Central memory CD8-positive, alpha-beta T cell (primary cell): ENCODE results near the gene C4orf50.

Source experiments
- ATAC-seq: fragments of 150-1000 bp; cut with Tn5 transposase; replicated peaks from 2 replicates; pipeline ENCODE4 v1.10.0; 2022; ENCODE audit warnings: mild to moderate bottlenecking, moderate FRiP score, moderate number of reproducible peaks; ENCODE audit not compliant: poor library complexity, severe bottlenecking; ENCODE audit errors: extremely low read depth
- DNase-seq, 2 donors: peaks; one replicate each; pipeline ENCODE4 v3.0.0; 2021; ENCODE audit warnings: low spot score in 2 of 2
- H3K27ac Mint-ChIP-seq: one replicate; pipeline ENCODE4 v1.8.0; 2022; ENCODE audit warnings: low read depth, mild to moderate bottlenecking, moderate library complexity, mixed read lengths
- H3K27me3 Mint-ChIP-seq: one replicate; pipeline ENCODE4 v1.8.0; 2022; ENCODE audit warnings: mixed read lengths
- H3K36me3 Mint-ChIP-seq: one replicate; pipeline ENCODE4 v1.8.0; 2022; ENCODE audit warnings: mild to moderate bottlenecking, moderate library complexity, mixed read lengths; ENCODE audit not compliant: insufficient read depth
- H3K4me1 Mint-ChIP-seq: one replicate; pipeline ENCODE4 v1.8.0; 2022; ENCODE audit warnings: mixed read lengths
- H3K4me3 Mint-ChIP-seq: one replicate; pipeline ENCODE4 v1.8.0; 2022; ENCODE audit warnings: mild to moderate bottlenecking, moderate library complexity, mixed read lengths
- H3K9me3 Mint-ChIP-seq: one replicate; pipeline ENCODE4 v1.8.0; 2022; ENCODE audit warnings: mixed read lengths

Gene C4orf50

DNA sequence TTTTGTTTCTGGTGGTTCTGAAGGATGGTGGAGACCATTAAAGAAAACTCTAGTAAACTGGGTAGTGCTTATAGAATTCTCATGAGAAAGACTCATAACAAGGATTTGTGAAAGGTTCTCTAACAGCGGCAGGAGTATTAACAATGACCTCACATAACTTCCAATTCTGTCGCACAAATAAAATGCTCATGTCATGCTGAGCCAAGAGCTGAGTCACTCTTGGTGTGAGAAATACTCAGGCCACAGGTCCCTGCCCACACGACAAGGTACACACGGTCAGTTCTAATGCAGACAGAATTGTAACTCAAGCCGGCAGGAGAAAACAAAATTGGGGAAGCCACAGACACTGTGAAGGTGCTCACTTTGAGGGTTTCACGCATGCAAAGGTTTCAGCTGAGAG is 34.4 kb upstream of the C4orf50 start:
- H3K4me1 Mint-ChIP-seq: no peaks in the 10 kb centered on the region
- peaks cover 24% of the 10 kb centered on the region for H3K36me3 Mint-ChIP-seq
- ATAC-seq (no peak), DNase-seq (no peak)
- no peak overlapping the region for H3K27ac Mint-ChIP-seq
- no peak overlapping the region for H3K4me3 Mint-ChIP-seq
- H3K9me3 Mint-ChIP-seq: no peaks in the 10 kb centered on the region
- H3K27me3 Mint-ChIP-seq: no peaks in the 10 kb centered on the region

DNA sequence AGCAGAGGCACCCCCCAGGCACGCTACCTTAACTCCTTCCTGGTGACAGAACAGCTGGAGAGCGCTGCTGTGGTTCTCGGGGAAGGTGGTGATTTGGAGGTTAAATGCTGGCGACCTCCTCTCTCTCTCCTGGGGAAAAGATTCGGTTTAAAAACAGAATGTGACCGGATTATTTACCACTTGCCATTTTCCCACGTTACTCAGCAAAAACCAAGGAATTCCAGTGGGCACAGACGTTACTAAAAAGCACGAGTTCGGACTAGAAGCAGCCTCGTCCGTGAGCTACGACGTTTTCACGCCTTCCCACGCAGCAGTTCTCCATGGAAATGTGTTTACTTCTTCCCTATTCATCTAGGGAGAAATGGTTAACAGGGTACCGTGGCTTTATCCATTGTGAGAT is 32.3 kb upstream of the C4orf50 start:
- DNase-seq: no peak
- no peaks in the 10 kb centered on the region for H3K9me3 Mint-ChIP-seq
- no peaks in the 10 kb centered on the region for H3K27me3 Mint-ChIP-seq
- H3K4me3 Mint-ChIP-seq: no peak overlapping the region
- peaks cover 25% of the 10 kb centered on the region for H3K36me3 Mint-ChIP-seq
- no peak for ATAC-seq
- no peak overlapping the region for H3K27ac Mint-ChIP-seq
- H3K4me1 Mint-ChIP-seq: no peaks in the 10 kb centered on the region

DNA sequence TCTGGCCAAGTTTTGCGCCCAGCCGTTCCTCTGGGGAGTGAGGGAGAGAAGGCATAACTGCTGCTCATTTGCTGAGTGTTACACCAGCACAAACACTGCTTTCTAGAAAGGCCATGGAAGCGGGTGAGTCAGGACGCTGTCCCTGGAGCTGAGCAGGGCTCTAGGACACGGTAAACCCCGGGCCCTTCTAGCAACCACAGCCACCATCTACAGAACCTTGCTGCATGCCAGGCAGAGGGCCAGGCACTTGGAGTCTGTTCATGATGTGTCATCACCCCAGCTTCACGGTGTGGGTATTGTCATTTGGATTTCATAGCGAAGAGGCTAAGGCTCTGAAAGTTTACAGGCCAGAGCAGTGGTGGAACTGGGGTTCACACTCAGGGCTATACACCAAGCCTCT is 31.8 kb upstream of the C4orf50 start:
- no peak for ATAC-seq
- no peak overlapping the region for H3K4me3 Mint-ChIP-seq
- H3K4me1 Mint-ChIP-seq: peaks cover 4% of the 10 kb centered on the region
- no peaks in the 10 kb centered on the region for H3K27me3 Mint-ChIP-seq
- DNase-seq: no peak
- no peak overlapping the region for H3K27ac Mint-ChIP-seq
- no peaks in the 10 kb centered on the region for H3K9me3 Mint-ChIP-seq
- peaks cover 22% of the 10 kb centered on the region for H3K36me3 Mint-ChIP-seq

DNA sequence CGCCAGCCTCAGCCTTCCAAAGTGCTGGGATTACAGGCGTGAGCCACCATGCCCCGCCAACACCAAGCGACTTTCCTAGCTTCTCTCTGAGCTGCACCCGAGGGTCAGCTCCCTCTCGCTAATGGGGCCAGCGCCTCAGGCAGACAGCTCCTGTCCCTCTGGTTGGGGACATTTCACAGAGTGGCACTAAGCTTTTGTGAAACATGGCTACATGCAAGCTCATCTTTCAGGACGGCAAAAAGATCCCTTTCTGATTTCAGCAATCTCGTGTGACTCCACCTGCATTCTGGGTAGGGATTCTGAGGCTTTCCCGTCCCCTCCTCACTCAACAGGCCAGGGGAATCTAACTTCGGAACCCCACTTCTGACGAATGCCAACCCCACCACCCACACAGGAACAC is 31.0 kb upstream of the C4orf50 start:
- Mint-ChIP-seq H3K27me3 (no peaks in the 10 kb centered on the region), H3K9me3 (no peaks in the 10 kb centered on the region), H3K4me1 (peaks cover 11% of the 10 kb centered on the region), H3K4me3 (no peak overlapping the region), H3K36me3 (peaks cover 22% of the 10 kb centered on the region), H3K27ac (no peak overlapping the region)
- ATAC-seq (no peak), DNase-seq (no peak)

DNA sequence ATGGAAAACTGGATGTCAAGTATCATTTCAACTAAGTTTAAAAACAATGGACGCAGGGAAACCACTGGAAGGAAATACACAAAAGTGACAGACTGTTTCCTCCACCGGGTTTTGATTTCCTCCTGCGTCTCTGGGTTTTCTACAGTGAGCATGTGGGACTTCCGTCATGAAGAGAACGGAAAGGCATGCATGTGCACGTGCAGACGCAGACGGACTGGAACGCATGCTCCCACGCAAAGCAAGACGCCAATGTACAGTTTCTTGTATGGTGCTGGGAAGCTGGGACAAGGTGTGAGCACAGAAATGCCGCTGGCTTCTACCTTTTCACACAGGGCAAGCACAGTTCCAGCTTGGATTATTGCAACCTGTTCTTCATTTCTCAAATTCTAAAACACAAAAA is 30.3 kb upstream of the C4orf50 start:
- no peak for DNase-seq
- ATAC-seq: no peak
- H3K9me3 Mint-ChIP-seq: no peaks in the 10 kb centered on the region
- no peak overlapping the region for H3K4me3 Mint-ChIP-seq
- peaks cover 16% of the 10 kb centered on the region for H3K4me1 Mint-ChIP-seq
- peaks cover 20% of the 10 kb centered on the region for H3K36me3 Mint-ChIP-seq
- H3K27me3 Mint-ChIP-seq: no peaks in the 10 kb centered on the region
- H3K27ac Mint-ChIP-seq: no peak overlapping the region

DNA sequence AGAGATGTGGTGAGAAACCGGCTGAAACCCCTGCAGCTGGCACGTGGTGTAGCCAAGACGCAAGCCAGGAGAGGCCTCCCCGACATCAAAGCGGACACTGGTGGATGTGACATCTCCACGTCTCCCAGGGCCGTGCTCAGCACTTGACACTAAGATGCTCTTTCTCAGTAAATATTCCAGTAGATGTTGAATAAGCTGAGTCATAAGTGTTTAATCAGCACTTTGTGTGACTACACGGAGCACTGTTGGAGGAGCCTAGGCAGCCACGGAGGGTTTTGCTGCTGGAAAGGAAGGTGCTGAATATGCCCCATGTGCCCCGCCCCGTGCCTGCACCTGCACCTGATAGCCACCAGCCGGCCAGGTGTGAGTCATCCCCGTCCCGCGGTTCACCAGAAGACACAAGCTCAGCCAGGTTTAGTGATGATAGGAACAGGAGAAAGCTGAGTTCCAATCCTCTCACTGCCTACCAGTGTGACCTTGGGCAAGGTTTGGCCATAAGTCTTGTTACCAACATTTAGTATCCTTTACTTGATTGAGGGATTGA is 29.0 kb upstream of the C4orf50 start:
- H3K27me3 Mint-ChIP-seq: no peaks in the 10 kb centered on the region
- H3K9me3 Mint-ChIP-seq: no peaks in the 10 kb centered on the region

DNA sequence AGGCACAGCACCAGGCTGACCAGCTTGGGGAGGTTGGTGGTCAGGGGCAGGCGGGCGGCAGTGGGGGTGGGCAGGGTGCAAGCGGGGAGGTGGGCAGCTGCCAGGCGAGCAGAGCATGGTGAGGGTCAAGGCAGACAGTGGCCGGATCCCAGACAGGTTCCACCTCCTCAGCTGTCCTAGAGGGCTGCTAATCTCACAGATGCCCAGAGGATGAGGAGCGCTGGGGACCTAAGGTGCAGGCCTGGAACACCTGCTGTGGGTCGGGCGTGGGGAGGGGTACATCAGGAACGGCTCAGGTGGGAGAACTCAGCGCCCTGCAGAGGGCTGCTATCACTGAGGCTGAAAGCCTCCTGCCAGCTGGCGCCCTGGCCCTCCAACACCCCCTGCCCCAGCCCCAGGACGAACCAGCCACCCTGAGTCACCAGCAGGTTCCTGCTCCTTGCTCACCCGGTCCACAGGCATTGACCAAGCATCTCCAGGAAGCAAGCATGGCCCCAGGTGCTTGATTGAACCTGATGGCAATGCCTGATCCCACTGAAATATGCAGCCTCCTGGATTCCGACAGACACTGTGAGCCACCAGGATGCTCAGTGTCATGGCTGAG is 28.4 kb upstream of the C4orf50 start:
- no peak for DNase-seq
- peaks cover 22% of the 10 kb centered on the region for H3K4me1 Mint-ChIP-seq
- ATAC-seq: no peak
- no peak overlapping the region for H3K27ac Mint-ChIP-seq
- no peaks in the 10 kb centered on the region for H3K27me3 Mint-ChIP-seq
- H3K36me3 Mint-ChIP-seq: peaks cover 14% of the 10 kb centered on the region
- no peaks in the 10 kb centered on the region for H3K9me3 Mint-ChIP-seq
- H3K4me3 Mint-ChIP-seq: no peak overlapping the region

More for the DNA sequence above, 29.0 kb upstream of the C4orf50 start:
- no peak overlapping the region for H3K27ac Mint-ChIP-seq
- DNase-seq: no peak
- peaks cover 14% of the 10 kb centered on the region for H3K36me3 Mint-ChIP-seq
- no peak overlapping the region for H3K4me3 Mint-ChIP-seq
- H3K4me1 Mint-ChIP-seq: peaks cover 19% of the 10 kb centered on the region
- ATAC-seq: no peak

DNA sequence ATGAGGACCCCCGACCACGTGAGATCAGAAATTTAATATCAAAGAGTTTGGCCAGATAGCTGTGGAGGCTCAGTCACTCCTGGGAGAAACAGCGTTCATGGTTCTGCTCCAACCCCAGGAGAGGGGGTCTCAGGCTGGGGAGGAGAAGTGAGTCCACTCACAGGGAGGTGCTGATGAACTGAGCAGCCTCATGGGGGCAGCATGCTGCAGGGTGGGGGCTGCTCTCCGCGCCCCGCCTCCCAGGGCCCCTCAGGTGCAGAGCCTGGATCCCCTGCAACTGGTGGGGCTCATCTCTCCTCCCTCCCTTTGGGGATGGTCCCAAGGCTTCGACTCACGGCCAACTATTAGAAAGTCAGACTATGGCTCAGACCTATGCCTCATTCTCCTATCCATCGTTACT is 26.6 kb upstream of the C4orf50 start:
- Mint-ChIP-seq H3K27ac (peak overlapping the region; percentile 10), H3K36me3 (peaks cover 11% of the 10 kb centered on the region), H3K27me3 (no peaks in the 10 kb centered on the region), H3K4me3 (no peak overlapping the region), H3K9me3 (no peaks in the 10 kb centered on the region), H3K4me1 (peaks cover 22% of the 10 kb centered on the region)
- DNase-seq (no peak), ATAC-seq (no peak)

DNA sequence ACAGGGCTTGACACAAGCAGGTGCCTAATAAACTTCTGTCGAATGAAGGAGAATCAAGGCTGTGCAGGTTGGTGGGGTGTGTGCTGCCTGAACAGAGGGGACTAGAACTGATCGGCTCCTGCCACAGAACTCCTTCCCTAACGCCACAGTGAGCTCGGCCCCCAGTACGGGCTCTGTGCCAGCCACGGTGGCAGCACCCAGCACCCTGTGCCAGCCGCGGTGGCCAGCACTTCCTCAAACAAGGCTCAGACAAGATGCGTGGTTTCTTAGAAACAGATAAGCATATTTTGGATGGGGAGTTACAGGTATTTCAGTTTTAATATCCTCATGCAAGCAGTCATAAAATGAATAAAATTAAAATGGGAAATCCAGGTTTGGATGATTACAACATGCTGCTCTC is 26.0 kb upstream of the C4orf50 start:
- Mint-ChIP-seq H3K9me3 (no peaks in the 10 kb centered on the region), H3K36me3 (peaks cover 11% of the 10 kb centered on the region)

DNA sequence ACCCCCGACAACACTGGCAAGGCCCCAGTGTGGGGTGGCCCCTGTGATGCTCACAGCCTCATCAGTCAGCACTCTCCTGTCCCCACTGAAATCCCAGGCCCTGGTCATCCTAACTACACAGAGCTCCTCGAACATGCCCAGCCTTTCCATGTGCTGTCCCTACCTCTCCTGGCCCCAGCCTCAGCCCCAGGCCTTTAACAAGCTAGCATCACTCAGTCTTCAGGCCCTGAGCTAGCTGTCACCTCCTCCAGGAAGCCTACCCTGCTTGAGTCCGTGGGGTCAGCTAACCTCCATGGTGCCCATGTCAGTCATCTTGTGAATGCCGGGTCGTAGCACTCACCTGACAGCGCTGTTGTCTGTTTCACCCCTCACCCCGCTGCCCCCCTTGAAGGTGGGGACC is 25.6 kb upstream of the C4orf50 start:
- peak overlapping the region; percentile 42 for H3K27ac Mint-ChIP-seq
- peaks cover 22% of the 10 kb centered on the region for H3K4me1 Mint-ChIP-seq
- H3K9me3 Mint-ChIP-seq: no peaks in the 10 kb centered on the region
- no peak for DNase-seq
- no peak overlapping the region for H3K4me3 Mint-ChIP-seq
- H3K36me3 Mint-ChIP-seq: peaks cover 10% of the 10 kb centered on the region
- no peaks in the 10 kb centered on the region for H3K27me3 Mint-ChIP-seq
- ATAC-seq: no peak

More for the DNA sequence above, 26.0 kb upstream of the C4orf50 start:
- H3K27ac Mint-ChIP-seq: peak overlapping the region; percentile 10
- no peak for ATAC-seq
- H3K27me3 Mint-ChIP-seq: no peaks in the 10 kb centered on the region
- H3K4me3 Mint-ChIP-seq: no peak overlapping the region
- H3K4me1 Mint-ChIP-seq: peaks cover 22% of the 10 kb centered on the region
- no peak for DNase-seq

DNA sequence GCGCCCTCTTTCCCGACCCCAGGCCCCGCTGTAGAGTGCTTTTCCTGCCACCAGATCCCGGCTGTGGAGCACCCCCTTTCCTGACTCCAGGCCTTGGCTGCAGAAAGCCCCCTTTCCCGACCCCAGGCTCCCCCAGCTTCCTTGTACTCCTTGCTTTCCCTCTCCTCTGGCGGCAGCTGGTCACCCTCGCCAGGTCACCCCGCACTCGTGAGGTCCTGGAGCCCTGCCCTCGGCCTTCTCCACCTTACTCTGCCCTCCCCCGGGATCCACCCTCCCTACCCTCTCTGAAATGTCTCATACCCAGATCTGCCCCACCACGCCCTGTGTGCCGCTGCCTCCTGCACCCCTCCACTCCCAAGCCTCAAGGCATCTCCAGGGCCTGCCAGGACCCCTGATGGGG is 25.0 kb upstream of the C4orf50 start:
- DNase-seq: no peak
- peaks cover 9% of the 10 kb centered on the region for H3K36me3 Mint-ChIP-seq
- no peaks in the 10 kb centered on the region for H3K9me3 Mint-ChIP-seq
- H3K4me1 Mint-ChIP-seq: peaks cover 22% of the 10 kb centered on the region
- H3K27me3 Mint-ChIP-seq: no peaks in the 10 kb centered on the region
- no peak for ATAC-seq
- peak overlapping the region; percentile 42 for H3K27ac Mint-ChIP-seq
- H3K4me3 Mint-ChIP-seq: no peak overlapping the region

DNA sequence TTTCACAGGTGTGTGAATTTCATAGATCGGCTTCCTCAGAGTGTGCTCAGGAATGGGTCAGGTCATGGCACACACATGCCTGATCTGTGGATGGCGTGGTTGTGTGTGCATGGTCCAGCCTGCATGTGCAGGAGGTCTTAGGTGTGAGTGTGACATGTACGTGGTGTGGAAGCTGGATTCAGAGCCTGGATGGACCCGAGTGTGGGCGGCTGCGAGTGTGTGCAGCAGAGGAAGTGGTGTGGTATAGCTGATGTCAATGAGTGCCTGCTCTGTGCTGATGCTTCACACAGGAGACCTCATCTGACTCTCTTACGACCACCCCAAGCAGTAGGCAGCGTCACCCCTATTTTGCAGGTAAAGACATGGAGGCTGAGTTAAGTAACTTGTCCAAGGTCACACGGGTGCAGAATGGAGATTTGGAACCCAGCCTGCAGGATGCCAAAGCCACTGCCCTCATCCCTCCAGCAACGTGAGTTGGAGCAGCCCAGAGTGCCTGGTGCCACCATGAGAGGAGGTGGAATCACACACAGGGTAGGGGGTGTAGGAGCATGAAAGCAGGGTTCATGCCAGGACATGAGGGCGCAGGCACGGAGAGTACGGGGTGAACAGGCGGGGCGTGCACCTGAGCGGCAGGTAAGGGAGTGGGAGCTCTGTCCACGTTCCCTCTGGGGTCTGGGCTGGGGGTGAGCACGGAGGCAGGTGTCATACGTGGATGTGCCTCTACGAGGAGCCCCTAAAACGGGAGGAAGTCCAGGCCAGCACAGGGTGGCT is 24.2 kb upstream of the C4orf50 start:
- no peak overlapping the region for H3K4me3 Mint-ChIP-seq
- H3K27ac Mint-ChIP-seq: no peak overlapping the region
- H3K4me1 Mint-ChIP-seq: peaks cover 22% of the 10 kb centered on the region
- H3K36me3 Mint-ChIP-seq: peaks cover 7% of the 10 kb centered on the region
- no peaks in the 10 kb centered on the region for H3K27me3 Mint-ChIP-seq
- no peaks in the 10 kb centered on the region for H3K9me3 Mint-ChIP-seq
- DNase-seq: no peak
- ATAC-seq: no peak

DNA sequence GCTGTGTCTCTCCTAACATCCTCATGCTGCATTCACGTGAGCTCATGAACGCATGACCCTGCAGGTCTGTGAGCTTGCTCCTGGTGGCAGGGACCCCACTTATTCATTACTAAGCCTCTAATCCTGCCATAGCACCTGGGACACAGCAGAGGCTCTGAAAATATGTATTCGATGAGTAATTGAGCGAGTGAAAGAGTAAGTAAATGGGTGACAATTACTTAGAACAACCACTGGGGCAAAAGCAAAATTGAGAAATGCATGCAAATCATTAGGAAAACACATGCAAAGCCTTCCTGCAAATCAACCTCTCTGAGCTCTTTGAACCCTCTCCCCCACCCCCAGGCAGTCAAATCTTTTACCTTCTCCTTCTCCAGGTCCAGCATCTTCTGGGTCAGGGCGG is 23.6 kb upstream of the C4orf50 start:
- H3K27me3 Mint-ChIP-seq: no peaks in the 10 kb centered on the region
- no peak overlapping the region for H3K4me3 Mint-ChIP-seq
- no peak for ATAC-seq
- no peaks in the 10 kb centered on the region for H3K9me3 Mint-ChIP-seq
- no peak overlapping the region for H3K27ac Mint-ChIP-seq
- no peak for DNase-seq
- peaks cover 22% of the 10 kb centered on the region for H3K4me1 Mint-ChIP-seq
- H3K36me3 Mint-ChIP-seq: peaks cover 2% of the 10 kb centered on the region
